Ishikawa (cell line): ENCODE measurements around the gene MYO16.

Source experiments
- TAF1 ChIP-seq: IDR thresholded peaks from 2 replicates; pipeline ENCODE4 v1.6.1; 2012; ENCODE audit warnings: low read depth, mild to moderate bottlenecking
- TCF12 ChIP-seq: IDR thresholded peaks from 2 replicates; pipeline ENCODE4 v1.6.1; 2012; ENCODE audit warnings: low read depth
- TEAD4 ChIP-seq: IDR thresholded peaks from 2 replicates; pipeline ENCODE4 v1.6.1; 2012
- YY1 ChIP-seq: IDR thresholded peaks from 2 replicates; pipeline ENCODE4 v1.6.1; 2012; ENCODE audit warnings: low read depth
- TF ChIP-seq, protein P1 (sequence below): IDR thresholded peaks from 2 replicates; pipeline ENCODE4 v1.6.1; 2012

DNA sequence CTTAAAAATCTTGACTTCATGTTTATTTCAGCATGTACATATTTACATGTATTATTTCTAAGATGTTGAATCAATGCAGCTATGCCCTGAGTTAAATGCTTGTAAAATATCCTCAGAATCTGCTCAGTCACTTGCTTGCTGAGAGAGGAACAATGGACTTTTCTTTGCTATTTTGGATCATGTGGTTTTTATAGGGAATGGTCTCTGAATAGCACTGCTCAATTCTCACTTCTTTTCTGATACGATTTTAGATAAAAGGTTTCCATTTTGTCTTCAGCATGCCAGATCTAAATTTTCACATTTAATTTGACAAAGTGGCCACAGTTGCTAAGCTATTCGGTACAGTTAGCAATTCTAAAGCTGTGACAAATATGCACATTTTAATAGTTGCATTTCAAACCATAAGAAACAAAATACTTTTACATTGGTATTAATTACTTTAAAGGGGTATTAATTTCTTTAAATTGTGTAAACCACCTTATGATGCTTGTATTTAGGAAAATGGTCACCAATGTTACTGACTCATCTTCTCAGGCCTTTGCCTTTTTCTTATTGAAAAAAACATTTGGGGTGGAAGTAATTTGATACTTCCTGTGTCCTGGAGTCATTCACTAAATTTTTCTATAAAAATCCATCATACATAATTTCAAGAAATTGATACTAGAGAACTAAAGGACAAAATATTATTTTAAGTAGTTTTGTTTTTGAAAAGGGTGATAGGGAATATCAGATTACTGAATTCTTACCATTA, 113.5 kb downstream of the MYO16 start:
- TF ChIP-seq, protein P1, sequence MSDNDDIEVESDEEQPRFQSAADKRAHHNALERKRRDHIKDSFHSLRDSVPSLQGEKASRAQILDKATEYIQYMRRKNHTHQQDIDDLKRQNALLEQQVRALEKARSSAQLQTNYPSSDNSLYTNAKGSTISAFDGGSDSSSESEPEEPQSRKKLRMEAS, result no peak
- TF ChIP-seq TCF12 (no peak), YY1 (no peak), TAF1 (no peak), TEAD4 (no peak)
